ENCODE results near the gene ALG12.

- TF ChIP-seq EZH2 (IDR thresholded peaks at IDR 0.05; ENCODE audit: borderline replicate concordance, low read length) (no peak), CTCF (conservative IDR thresholded peaks at IDR 0.05 in 1 of 2, IDR thresholded peaks at IDR 0.05 in 1 of 2; ENCODE audit: extremely low read depth in 1 of 2, insufficient read depth in 1 of 2, low read depth in 1 of 2, low read length in 2 of 2) (no peak)
Measured at GRCh38 chr22:49947296-49947622, 29.0 kb upstream of the ALG12 start.
